ENCODE data around the gene LHFPL6.

The LHFPL6 gene

GRCh38 chr13:39509616-39510315, 93.2 kb downstream of the LHFPL6 start:
- no peak for FAIRE-seq

- FAIRE-seq, result no peak
Observed at GRCh38 chr13:39506559-39507390, 96.2 kb downstream of the LHFPL6 start.

- FAIRE-seq, result no peak
Observed at GRCh38 chr13:39505151-39505550, 97.8 kb downstream of the LHFPL6 start.

- no peak for FAIRE-seq
Observed at GRCh38 chr13:39503048-39503447, 99.9 kb downstream of the LHFPL6 start.

- no peak for FAIRE-seq
Observed at GRCh38 chr13:39501702-39502324, 101.2 kb downstream of the LHFPL6 start.

GRCh38 chr13:39499604-39500003, 103.4 kb downstream of the LHFPL6 start:
- no peak for FAIRE-seq

- FAIRE-seq, result no peak
Observed at GRCh38 chr13:39498471-39499114, 104.4 kb downstream of the LHFPL6 start.

- no peak for FAIRE-seq
Observed at GRCh38 chr13:39496506-39496905, 106.5 kb downstream of the LHFPL6 start.

- FAIRE-seq, result no peak
Observed at GRCh38 chr13:39494633-39495032, 108.4 kb downstream of the LHFPL6 start.

GRCh38 chr13:39494006-39494405, 109.0 kb downstream of the LHFPL6 start:
- FAIRE-seq, result no peak

- no peak for FAIRE-seq
Observed at GRCh38 chr13:39490136-39490535, 112.9 kb downstream of the LHFPL6 start.

- no peak for FAIRE-seq
Observed at GRCh38 chr13:39486758-39487157, 116.2 kb downstream of the LHFPL6 start.

GRCh38 chr13:39485314-39485700, 117.7 kb downstream of the LHFPL6 start:
- FAIRE-seq, result no peak

- no peak for FAIRE-seq
Observed at GRCh38 chr13:39484506-39485313, 118.3 kb downstream of the LHFPL6 start.

GRCh38 chr13:39483326-39483725, 119.7 kb downstream of the LHFPL6 start:
- FAIRE-seq, result no peak

- no peak for FAIRE-seq
Observed at GRCh38 chr13:39481491-39481890, 121.5 kb downstream of the LHFPL6 start.

- FAIRE-seq, result no peak
Observed at GRCh38 chr13:39474600-39474999, 128.4 kb downstream of the LHFPL6 start.

GRCh38 chr13:39469676-39470075, 133.3 kb downstream of the LHFPL6 start:
- no peak for FAIRE-seq

- no peak for FAIRE-seq
Observed at GRCh38 chr13:39468306-39468705, 134.7 kb downstream of the LHFPL6 start.

GRCh38 chr13:39463611-39464010, 139.4 kb downstream of the LHFPL6 start:
- FAIRE-seq, result no peak

- FAIRE-seq, result no peak
Observed at GRCh38 chr13:39462906-39463305, 140.1 kb downstream of the LHFPL6 start.

- FAIRE-seq, result no peak
Observed at GRCh38 chr13:39462428-39462827, 140.6 kb downstream of the LHFPL6 start.

All from G401.6 (cell line).